DOHH2 (cell line): ENCODE data around the gene ZMIZ1.

ENCODE experiments used
- EZH2phosphoT487 ChIP-seq: fragments of 200-600 bp; sonication (generic); IDR thresholded peaks from 2 replicates; pipeline ENCODE4 v1.6.1; 2017; ENCODE audit warnings: borderline replicate concordance, mild to moderate bottlenecking, antibody characterized with exemption, low read length, moderate library complexity, mixed read lengths
- TF ChIP-seq, protein P1 (sequence below): fragments of 200-600 bp; sonication (generic); IDR thresholded peaks from one replicate; pipeline ENCODE4 v1.5.1; 2014; ENCODE audit warnings: antibody characterized with exemption, mild to moderate bottlenecking, low read depth, low read length; ENCODE audit not compliant: poor library complexity, severe bottlenecking

DNA sequence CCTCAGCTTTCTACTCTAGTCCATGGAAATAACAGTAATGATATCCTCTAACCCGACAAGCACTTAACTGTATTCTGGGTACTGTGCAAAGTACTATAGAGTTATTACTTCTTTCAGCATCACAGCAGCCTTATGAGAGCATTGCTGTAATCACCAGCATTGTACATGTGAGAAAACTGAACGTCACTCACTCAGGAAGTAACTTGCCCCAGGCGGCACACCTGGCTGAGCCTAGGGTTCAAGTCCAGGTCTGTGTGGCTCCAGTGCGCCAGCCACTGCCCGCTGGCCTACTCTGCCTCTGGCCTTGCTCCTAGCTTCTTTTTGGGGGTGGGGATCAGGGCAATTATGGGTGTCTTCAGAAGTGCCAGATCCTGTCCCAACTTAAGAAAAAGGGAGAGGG lies 50.5 kb downstream of the ZMIZ1 start:
- TF ChIP-seq, protein P1, sequence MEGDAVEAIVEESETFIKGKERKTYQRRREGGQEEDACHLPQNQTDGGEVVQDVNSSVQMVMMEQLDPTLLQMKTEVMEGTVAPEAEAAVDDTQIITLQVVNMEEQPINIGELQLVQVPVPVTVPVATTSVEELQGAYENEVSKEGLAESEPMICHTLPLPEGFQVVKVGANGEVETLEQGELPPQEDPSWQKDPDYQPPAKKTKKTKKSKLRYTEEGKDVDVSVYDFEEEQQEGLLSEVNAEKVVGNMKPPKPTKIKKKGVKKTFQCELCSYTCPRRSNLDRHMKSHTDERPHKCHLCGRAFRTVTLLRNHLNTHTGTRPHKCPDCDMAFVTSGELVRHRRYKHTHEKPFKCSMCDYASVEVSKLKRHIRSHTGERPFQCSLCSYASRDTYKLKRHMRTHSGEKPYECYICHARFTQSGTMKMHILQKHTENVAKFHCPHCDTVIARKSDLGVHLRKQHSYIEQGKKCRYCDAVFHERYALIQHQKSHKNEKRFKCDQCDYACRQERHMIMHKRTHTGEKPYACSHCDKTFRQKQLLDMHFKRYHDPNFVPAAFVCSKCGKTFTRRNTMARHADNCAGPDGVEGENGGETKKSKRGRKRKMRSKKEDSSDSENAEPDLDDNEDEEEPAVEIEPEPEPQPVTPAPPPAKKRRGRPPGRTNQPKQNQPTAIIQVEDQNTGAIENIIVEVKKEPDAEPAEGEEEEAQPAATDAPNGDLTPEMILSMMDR, result no peak
- TF ChIP-seq EZH2phosphoT487, result no peak
